ENCODE data around the gene PHKB.
"Not testable (repeated sequence)": the region's sequence is repeated elsewhere in the genome, so short reads cannot be mapped to it uniquely, and the experiment has no call there.

- not testable (repeated sequence) for TF ChIP-seq CTCF (IDR thresholded peaks at IDR 0.05; ENCODE audit: low read length); EZH2 (optimal IDR thresholded peaks at IDR 0.05; ENCODE audit: low read depth, low read length)
Measured at GRCh38 chr16:47551767-47552166, 90.6 kb downstream of the PHKB start.

Measured in MM.1S (cell line).